Melanocyte of skin (primary cell): ENCODE results near the gene CYTH2. TPM values are rescaled to one million over a fixed set of nuclear protein-coding genes. Genes with fewer than 3 reads are reported as not detected.

Experiments used
- total RNA-seq, 2 donors: library from RNA; depleted of rRNA; stranded (reverse); fragments of >200 nt; gene quantifications; 2 replicates each; pipeline ENCODE4 v1.2.3, GENCODE V29; 2012

Gene CYTH2
- 10 to 100 TPM; 33.3 to 34.1 TPM for total RNA-seq

GRCh38 chr19:48469289-48469881 lies at the start of gene CYTH2:
Gene CYTH2 (plus strand): TSS chr19:48469369. CDS start chr19:48469508, 139 bp downstream.

GRCh38 chr19:48445606-48446481 lies 23.3 kb upstream of the CYTH2 start, which contains the start of gene GRWD1:
Gene GRWD1 (plus strand): TSS chr19:48445983. CDS start chr19:48446006, 23 bp downstream.

DNA sequence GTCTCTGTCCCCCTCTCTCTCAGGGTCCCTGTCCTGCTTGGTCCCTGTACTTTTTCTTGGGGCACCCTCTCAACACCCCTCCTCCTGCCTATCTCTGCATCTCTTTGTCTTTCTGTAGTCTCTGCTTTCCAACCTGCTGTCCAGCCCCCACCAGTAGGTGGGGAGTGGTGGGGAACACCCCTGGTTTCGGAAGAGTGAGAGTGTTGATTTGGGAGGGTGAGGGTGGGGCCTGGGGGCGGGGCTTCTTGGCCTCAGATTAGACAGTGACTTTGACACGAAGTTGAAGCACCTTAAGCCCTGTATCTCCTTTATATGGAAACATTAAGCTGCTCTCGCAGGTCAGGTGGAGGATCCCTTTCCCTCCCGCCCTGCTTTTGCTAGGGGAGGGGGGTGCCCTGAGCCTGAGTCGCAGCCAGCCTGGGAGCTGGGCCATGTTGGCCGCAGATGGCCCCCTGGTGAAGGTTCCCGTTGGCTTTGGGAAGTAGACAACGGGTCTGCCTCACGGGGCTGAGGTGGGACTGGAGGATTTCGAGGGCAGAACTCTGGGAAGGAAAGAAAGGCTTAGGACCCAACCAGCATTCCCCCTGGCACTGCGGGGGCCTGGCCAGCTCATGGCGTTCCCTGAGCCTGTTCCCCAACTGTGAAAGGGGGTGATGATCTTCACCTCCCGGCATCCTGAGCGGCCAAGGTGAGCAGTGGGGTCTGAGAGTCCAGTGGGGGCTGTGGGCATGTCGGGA lies 13.8 kb upstream of the CYTH2 start, which contains the start of gene KCNJ14:
KCNJ14 (plus strand) TSS at position 404 of the 737 bp plus-strand sequence. CDS start 6,151 bp downstream, outside the sequence.

DNA sequence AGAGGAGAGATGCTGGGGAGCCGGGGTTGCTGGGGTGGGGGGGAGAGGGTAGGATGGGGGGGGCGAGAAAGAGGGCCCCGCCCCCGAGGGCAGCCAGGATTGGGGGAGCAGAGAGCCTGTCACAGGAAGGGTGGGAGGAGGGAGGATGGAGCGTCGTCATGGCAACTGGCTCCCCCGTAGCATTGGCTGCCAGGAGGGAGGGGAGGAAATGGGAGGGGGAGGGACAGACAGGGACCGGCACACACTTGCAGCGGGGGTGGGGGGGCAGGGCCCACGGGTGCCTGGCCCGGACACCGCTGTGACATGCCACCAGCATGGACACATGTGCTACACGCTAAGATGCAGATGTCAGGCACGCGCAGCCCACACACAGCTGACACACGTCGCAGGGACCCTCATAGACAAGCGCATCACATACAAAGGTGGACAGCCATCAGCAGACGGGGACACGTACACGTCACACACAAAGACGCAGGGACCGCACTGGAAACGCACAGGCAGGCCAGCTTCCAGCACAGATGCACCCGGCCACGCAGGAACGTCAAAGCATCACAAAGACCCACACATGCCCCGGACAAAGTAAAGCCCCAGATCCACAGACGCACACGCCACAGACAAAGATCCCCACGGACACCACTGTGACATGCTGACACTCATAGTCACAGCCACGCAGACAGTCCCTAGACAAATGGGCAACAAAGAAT lies 42.8 kb downstream of the CYTH2 start, which contains the start of gene LMTK3:
LMTK3 (minus strand) TSS at position 36 of the 704 bp plus-strand sequence. CDS start 259 bp downstream, outside the sequence.

Other genes starting within 250 kb of the CYTH2 start
- gene CARD8, start 213.5 kb upstream of the CYTH2 start, total RNA-seq = 10 to 100 TPM; 15.8 to 21.0 TPM
- 1 to 10 TPM in 1 of 2 donors, under 1 TPM in 1; 0.69 to 2.0 TPM for gene ZNF114, start 199.3 kb upstream of the CYTH2 start, total RNA-seq
- 100 to 1,000 TPM; 226 to 291 TPM for gene EMP3, start 143.8 kb upstream of the CYTH2 start, total RNA-seq
- gene TMEM143, start 105.4 kb upstream of the CYTH2 start, total RNA-seq = 1 to 10 TPM; 3.7 to 7.2 TPM
- not detected for gene SYNGR4, start 105.0 kb upstream of the CYTH2 start, total RNA-seq
- 10 to 100 TPM; 41.3 to 54.6 TPM for gene KDELR1, start 77.8 kb upstream of the CYTH2 start, total RNA-seq
- 1 to 10 TPM in 1 of 2 donors, under 1 TPM in 1; 0.67 to 1.0 TPM for gene GRIN2D, start 75.7 kb upstream of the CYTH2 start, total RNA-seq
- 10 to 100 TPM; 37.5 to 54.6 TPM for gene GRWD1, start 23.4 kb upstream of the CYTH2 start, total RNA-seq
- gene KCNJ14, start 13.8 kb upstream of the CYTH2 start, total RNA-seq = under 1 TPM; 0.33 to 0.34 TPM
- gene LMTK3, start 42.5 kb downstream of the CYTH2 start, total RNA-seq = under 1 TPM in 1 of 2 donors, not detected in 1; under 0.01 TPM
- gene SULT2B1, start 82.8 kb downstream of the CYTH2 start, total RNA-seq = under 1 TPM in 1 of 2 donors, not detected in 1; 0.33 TPM
- not detected for gene SPACA4, start 137.4 kb downstream of the CYTH2 start, total RNA-seq
- gene FAM83E, start 145.7 kb downstream of the CYTH2 start, total RNA-seq = under 1 TPM in 1 of 2 donors, not detected in 1; under 0.01 TPM
- gene RPL18, start 149.8 kb downstream of the CYTH2 start, total RNA-seq = 1,000 to 10,000 TPM in 1 of 2 donors, 100 to 1,000 TPM in 1; 840 to 1,494 TPM
- 10 to 100 TPM; 12.7 to 15.1 TPM for gene SPHK2, start 150.1 kb downstream of the CYTH2 start, total RNA-seq
- 10 to 100 TPM in 1 of 2 donors, 1 to 10 TPM in 1; 9.3 to 13.1 TPM for gene DBP, start 168.0 kb downstream of the CYTH2 start, total RNA-seq
- 1 to 10 TPM in 1 of 2 donors, under 1 TPM in 1; 0.67 to 1.4 TPM for gene CA11, start 176.8 kb downstream of the CYTH2 start, total RNA-seq
- gene NTN5, start 203.6 kb downstream of the CYTH2 start, total RNA-seq = under 1 TPM; under 0.01 to 0.69 TPM
- gene FUT2, start 226.6 kb downstream of the CYTH2 start, total RNA-seq = under 1 TPM in 1 of 2 donors, not detected in 1; under 0.01 TPM